Cortex of kidney (tissue), 1 donor: ENCODE measurements around the gene HSPA1B.

Source experiments
- DNase-seq: peaks from one replicate; lab custom pipeline; 2025; lab: John Stamatoyannopoulos, UW

HSPA1B gene

DNA sequence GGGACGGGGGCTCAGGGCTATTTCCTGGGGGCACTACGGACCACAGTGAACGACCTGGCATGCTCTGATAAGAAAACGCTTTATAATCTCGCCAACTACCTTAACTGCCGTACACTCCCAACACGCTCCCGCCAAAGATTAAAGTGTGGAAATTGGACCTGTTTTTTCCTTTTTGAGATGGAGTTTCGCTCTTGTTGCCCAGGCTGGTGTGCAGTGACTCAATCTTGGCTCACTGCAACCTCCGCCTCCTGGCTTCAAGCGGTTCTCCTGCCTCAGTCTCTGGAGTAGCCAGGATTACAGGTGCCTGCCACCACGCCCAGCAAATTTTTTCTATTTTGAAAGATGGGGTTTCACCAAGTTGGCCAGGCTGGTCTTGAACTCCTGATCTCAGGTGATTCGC lies 51.6 kb downstream of the HSPA1B start:
- no peak for DNase-seq
